ENCODE measurements around the gene AKIRIN2. TPM values are rescaled to one million over a fixed set of nuclear protein-coding genes. Genes with fewer than 3 reads are reported as not detected.

AKIRIN2 gene
- total and polyA plus RNA-seq, 9 of the 15 experiments (the other 6 are each of a cell fraction or from before 2014, with no cell fraction given), result 5.8 to 63.9 (median 28.1) TPM

GRCh38 chr6:87671555-87672029 is 30.4 kb downstream of the AKIRIN2 start (continued):
- TF ChIP-seq HNRNPK (IDR thresholded peaks at IDR 0.05; ENCODE audit: low read depth, low read length, poor library complexity, severe bottlenecking) (no peak), SNRNP70 (optimal IDR thresholded peaks at IDR 0.05; ENCODE audit: low read depth, low read length) (no peak), MAX (CRISPR knock-in tag; IDR thresholded peaks at IDR 0.05) (no peak), NR1H2 (CRISPR knock-in tag; IDR thresholded peaks at IDR 0.05) (no peak), YBX1 (IDR thresholded peaks at IDR 0.05) (no peak), CC2D1A (IDR thresholded peaks at IDR 0.05) (no peak), U2AF2 (optimal IDR thresholded peaks at IDR 0.05; ENCODE audit: low read depth, low read length) (no peak), XRCC3 (IDR thresholded peaks at IDR 0.05) (no peak), TRIM24 (IDR thresholded peaks at IDR 0.05) (peak; percentile 34 to 43; a peak in 2 of 4 replicates), ZNF24 (IDR thresholded peaks at IDR 0.05) (no peak), CBFA2T3 (IDR thresholded peaks at IDR 0.05) (no peak), ZNF76 (CRISPR knock-in tag; IDR thresholded peaks at IDR 0.05; ENCODE audit: borderline replicate concordance) (no peak), MEIS2 (IDR thresholded peaks at IDR 0.05; ENCODE audit: partially characterized antibody) (no peak), CEBPB (tag; IDR thresholded peaks at IDR 0.05) (peak; percentile 97), IFI16 (CRISPR knock-in tag; IDR thresholded peaks at IDR 0.05) (no peak), PYGO2 (tag; IDR thresholded peaks at IDR 0.05) (no peak), ZNF124 (CRISPR knock-in tag; IDR thresholded peaks at IDR 0.05) (no peak), HEY1 (CRISPR knock-in tag; IDR thresholded peaks at IDR 0.05; ENCODE audit: borderline replicate concordance) (no peak), COPS2 (conservative IDR thresholded peaks at IDR 0.05) (no peak), ZNF586 (CRISPR knock-in tag; conservative IDR thresholded peaks at IDR 0.05) (no peak), ZNF253 (CRISPR knock-in tag; conservative IDR thresholded peaks at IDR 0.05) (no peak), ARID2 (IDR thresholded peaks at IDR 0.05) (no peak), GTF2F1 (IDR thresholded peaks at IDR 0.05; ENCODE audit: low read depth, low read length) (no peak), TOE1 (IDR thresholded peaks at IDR 0.05; ENCODE audit: borderline replicate concordance) (no peak), TOE1 (CRISPR knock-in tag; IDR thresholded peaks at IDR 0.05; ENCODE audit: borderline replicate concordance, low read depth) (no peak), CSDE1 (IDR thresholded peaks at IDR 0.05) (no peak)
- TF ChIP-seq, protein P1, sequence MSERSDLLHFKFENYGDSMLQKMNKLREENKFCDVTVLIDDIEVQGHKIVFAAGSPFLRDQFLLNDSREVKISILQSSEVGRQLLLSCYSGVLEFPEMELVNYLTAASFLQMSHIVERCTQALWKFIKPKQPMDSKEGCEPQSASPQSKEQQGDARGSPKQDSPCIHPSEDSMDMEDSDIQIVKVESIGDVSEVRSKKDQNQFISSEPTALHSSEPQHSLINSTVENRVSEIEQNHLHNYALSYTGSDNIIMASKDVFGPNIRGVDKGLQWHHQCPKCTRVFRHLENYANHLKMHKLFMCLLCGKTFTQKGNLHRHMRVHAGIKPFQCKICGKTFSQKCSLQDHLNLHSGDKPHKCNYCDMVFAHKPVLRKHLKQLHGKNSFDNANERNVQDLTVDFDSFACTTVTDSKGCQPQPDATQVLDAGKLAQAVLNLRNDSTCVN (CRISPR knock-in tag; IDR thresholded peaks at IDR 0.05), result no peak
- TF ChIP-seq, protein P2, sequence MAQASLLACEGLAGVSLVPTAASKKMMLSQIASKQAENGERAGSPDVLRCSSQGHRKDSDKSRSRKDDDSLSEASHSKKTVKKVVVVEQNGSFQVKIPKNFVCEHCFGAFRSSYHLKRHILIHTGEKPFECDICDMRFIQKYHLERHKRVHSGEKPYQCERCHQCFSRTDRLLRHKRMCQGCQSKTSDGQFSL (CRISPR knock-in tag; IDR thresholded peaks at IDR 0.05), result no peak
- TF ChIP-seq, protein P2 (tag; IDR thresholded peaks at IDR 0.05), result no peak
- TF ChIP-seq, protein P3, sequence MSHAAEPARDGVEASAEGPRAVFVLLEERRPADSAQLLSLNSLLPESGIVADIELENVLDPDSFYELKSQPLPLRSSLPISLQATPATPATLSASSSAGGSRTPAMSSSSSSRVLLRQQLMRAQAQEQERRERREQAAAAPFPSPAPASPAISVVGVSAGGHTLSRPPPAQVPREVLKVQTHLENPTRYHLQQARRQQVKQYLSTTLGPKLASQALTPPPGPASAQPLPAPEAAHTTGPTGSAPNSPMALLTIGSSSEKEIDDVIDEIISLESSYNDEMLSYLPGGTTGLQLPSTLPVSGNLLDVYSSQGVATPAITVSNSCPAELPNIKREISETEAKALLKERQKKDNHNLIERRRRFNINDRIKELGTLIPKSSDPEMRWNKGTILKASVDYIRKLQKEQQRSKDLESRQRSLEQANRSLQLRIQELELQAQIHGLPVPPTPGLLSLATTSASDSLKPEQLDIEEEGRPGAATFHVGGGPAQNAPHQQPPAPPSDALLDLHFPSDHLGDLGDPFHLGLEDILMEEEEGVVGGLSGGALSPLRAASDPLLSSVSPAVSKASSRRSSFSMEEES (CRISPR knock-in tag; IDR thresholded peaks at IDR 0.05), result no peak
